NCI-H82 treated with DMSO at 0.1 percent for 48 hours (cell line): ENCODE measurements around the gene MXD4.

Experiments
- DNase-seq: peaks from one replicate; lab custom pipeline; 2025; ENCODE audit not compliant: unreplicated experiment; lab: John Stamatoyannopoulos, UW

Gene MXD4

GRCh38 chr4:2265113-2266110, 3.5 kb upstream of the MXD4 start:
- no peak for DNase-seq

- no peak for DNase-seq
These were observed 2.7 kb upstream of the MXD4 start for GRCh38 chr4:2264481-2265041.

- no peak for DNase-seq
These were observed 2.0 kb upstream of the MXD4 start for GRCh38 chr4:2263926-2264321.

GRCh38 chr4:2262944-2263250, 988 bp upstream of the MXD4 start:
- no peak for DNase-seq

GRCh38 chr4:2262145-2262943, 435 bp upstream of the MXD4 start:
- DNase-seq: peak; percentile 86

GRCh38 chr4:2261110-2261852, 628 bp downstream of the MXD4 start:
- DNase-seq: no peak

- DNase-seq: no peak
These were observed 1.4 kb downstream of the MXD4 start for GRCh38 chr4:2260344-2261109.

GRCh38 chr4:2259541-2260343, 2.2 kb downstream of the MXD4 start:
- DNase-seq: no peak

- DNase-seq: no peak
These were observed 2.8 kb downstream of the MXD4 start for GRCh38 chr4:2259036-2259540.

GRCh38 chr4:2258091-2259035, 3.5 kb downstream of the MXD4 start:
- DNase-seq: no peak

GRCh38 chr4:2257361-2258081, 4.4 kb downstream of the MXD4 start:
- no peak for DNase-seq

GRCh38 chr4:2256781-2257191, 5.1 kb downstream of the MXD4 start:
- no peak for DNase-seq

- DNase-seq: no peak
These were observed 5.7 kb downstream of the MXD4 start for GRCh38 chr4:2256156-2256731.

GRCh38 chr4:2255501-2256155, 6.3 kb downstream of the MXD4 start:
- no peak for DNase-seq

- no peak for DNase-seq
These were observed 7.0 kb downstream of the MXD4 start for GRCh38 chr4:2254665-2255500.
